ENCODE data around the gene HAND2.

The HAND2 gene

DNA sequence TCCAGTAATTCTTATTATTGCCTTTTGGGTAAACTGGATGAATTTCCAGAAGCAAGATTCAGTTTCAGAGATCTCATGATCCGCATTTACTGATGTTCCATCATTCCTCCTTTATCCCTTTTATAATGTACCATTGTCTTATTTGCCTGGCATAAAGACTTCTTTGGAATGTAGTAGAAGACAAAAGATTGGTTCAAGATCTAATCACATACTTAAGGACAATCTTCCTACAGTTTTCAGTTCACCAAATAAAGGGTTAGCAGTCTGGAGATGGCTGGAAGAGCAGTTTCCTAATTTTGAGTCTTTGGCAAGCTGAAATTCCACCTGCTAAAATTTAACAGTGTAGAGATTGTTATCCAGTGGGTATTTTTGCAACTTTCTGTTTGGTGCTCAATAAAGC lies 30.9 kb upstream of the HAND2 start:
- no CpG with 5 or more reads among the region's 1 CpG for WGBS, 2 experiments (ENCODE audit: insufficient coverage in 2 of 2)
- Histone ChIP-seq H3K4me1 (ENCODE audit: control insufficient read depth, insufficient read depth, low read length, poor library complexity, severe bottlenecking) (no peaks in the 10 kb centered on the region), H3K9me3 (ENCODE audit: control insufficient read depth, low read length) (no peaks in the 10 kb centered on the region), H3K4me3 (ENCODE audit: extremely low read depth, insufficient read depth, low read length, poor library complexity, severe bottlenecking) (no peak overlapping the region), H3K27ac (ENCODE audit: low read depth, low read length, severe bottlenecking) (no peak overlapping the region), H3K36me3 (ENCODE audit: control insufficient read depth, insufficient read depth, low read length) (no peaks in the 10 kb centered on the region)

DNA sequence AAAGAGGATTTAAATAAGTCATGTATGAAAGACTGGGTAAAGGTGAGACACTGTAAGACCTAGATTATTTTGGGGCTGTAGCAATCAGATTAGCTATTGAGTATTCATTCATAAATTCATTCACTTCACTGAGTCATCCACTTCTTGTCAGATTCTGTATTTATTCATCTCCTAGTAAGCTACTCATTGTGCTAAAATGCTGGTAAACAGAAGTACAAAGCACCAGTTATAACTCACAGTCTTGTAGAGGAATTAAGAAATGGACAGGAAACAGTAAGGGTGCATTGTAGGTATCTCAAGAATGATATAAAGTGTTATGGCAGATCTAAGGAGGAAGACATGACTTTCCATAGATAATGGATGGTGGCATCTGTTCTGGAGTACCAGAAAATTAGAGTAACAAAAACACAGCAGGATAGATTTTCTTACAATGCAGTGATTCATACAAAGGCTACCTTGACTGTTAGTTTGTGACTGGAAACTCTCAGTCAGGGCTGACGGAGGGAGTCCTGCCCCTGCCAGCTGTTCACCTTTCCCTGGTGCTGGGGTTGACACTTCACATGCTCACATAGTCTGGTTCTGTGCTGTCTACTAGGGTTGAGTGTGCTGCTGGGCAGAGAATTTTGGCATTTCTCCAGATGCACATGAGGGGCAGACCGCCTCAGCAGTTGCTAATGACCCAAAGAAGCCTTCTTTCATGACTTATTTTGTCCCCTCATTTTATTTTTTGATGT lies 26.5 kb upstream of the HAND2 start:
- no peaks in the 10 kb centered on the region for H3K4me1 ChIP-seq (ENCODE audit: control insufficient read depth, insufficient read depth, low read length, poor library complexity, severe bottlenecking)
- 100% methylated on average over 1 to 2 of the region's 2 CpGs for WGBS, 2 experiments (ENCODE audit: insufficient coverage in 2 of 2)
- H3K27ac ChIP-seq (ENCODE audit: low read depth, low read length, severe bottlenecking): no peak overlapping the region
- no peaks in the 10 kb centered on the region for H3K9me3 ChIP-seq (ENCODE audit: control insufficient read depth, low read length)
- H3K4me3 ChIP-seq (ENCODE audit: extremely low read depth, insufficient read depth, low read length, poor library complexity, severe bottlenecking): no peak overlapping the region
- no peaks in the 10 kb centered on the region for H3K36me3 ChIP-seq (ENCODE audit: control insufficient read depth, insufficient read depth, low read length)

DNA sequence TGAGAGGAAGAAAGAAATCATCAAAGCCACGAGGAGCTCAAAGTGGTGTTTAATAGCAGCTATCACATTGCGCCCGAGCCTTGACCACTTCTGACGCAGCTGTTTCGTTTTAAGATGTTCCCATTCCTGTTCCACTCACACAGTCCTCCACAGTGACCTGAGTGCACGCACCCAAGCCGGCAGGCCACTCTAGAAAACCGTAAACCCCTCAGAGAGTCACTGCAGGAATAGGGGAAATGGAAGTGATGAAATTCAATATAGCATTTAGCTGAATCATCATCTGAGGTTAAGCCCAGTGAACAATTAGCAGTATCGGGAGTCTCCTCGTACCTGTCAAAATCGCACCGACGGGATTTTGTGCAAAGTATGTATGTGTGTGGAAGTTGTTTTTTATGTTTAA lies 17.9 kb upstream of the HAND2 start:
- Histone ChIP-seq H3K4me3 (ENCODE audit: extremely low read depth, insufficient read depth, low read length, poor library complexity, severe bottlenecking) (no peak overlapping the region), H3K9me3 (ENCODE audit: control insufficient read depth, low read length) (no peaks in the 10 kb centered on the region), H3K36me3 (ENCODE audit: control insufficient read depth, insufficient read depth, low read length) (no peaks in the 10 kb centered on the region), H3K27ac (ENCODE audit: low read depth, low read length, severe bottlenecking) (no peak overlapping the region), H3K4me1 (ENCODE audit: control insufficient read depth, insufficient read depth, low read length, poor library complexity, severe bottlenecking) (no peaks in the 10 kb centered on the region)
- WGBS, 2 experiments (ENCODE audit: insufficient coverage in 2 of 2): 81 to 96% methylated on average over 4 to 9 of the region's 13 CpGs

DNA sequence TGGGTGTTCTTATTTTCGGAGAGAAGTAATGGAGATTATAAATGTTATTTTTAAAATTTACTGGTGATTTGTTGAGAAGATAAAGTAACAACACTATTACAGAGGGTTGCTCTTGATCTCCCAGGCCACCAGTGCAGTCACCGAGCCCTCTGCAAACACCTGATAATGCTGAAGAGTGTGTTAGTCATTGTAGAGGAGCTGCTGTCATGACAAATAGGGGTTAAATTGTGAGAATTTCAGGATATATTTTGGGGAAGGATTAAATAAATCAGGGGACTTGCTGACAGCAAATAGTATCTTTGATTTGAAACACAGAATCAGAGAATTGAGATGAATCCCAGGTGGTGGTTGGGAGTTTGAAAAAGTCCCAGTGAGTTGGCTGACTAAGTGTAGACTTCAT lies 16.7 kb upstream of the HAND2 start:
- H3K4me3 ChIP-seq (ENCODE audit: extremely low read depth, insufficient read depth, low read length, poor library complexity, severe bottlenecking): no peak overlapping the region
- H3K36me3 ChIP-seq (ENCODE audit: control insufficient read depth, insufficient read depth, low read length): no peaks in the 10 kb centered on the region
- H3K9me3 ChIP-seq (ENCODE audit: control insufficient read depth, low read length): no peaks in the 10 kb centered on the region
- no peaks in the 10 kb centered on the region for H3K4me1 ChIP-seq (ENCODE audit: control insufficient read depth, insufficient read depth, low read length, poor library complexity, severe bottlenecking)
- H3K27ac ChIP-seq (ENCODE audit: low read depth, low read length, severe bottlenecking): no peak overlapping the region
- 100% methylated on average over 1 of the region's 2 CpGs for WGBS, 2 experiments (ENCODE audit: insufficient coverage in 2 of 2)

DNA sequence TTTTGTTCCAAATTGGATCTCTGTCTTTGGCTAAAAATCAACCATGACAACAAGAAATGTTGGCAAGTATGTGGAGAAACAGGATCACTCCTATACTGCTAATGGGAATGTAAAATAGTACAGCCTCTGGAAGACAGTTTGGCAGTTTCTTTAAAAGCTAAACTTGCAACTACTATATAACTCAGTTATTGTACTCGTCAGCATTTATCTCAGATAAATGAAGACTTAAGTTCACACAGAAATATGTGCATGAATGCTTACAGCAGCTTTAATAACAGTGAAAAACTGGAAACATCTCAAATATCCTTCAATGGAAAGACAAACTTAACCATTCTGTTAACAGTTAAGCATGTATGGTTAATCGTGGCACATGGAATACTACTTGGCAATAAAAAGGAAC lies 15.4 kb upstream of the HAND2 start:
- no peak overlapping the region for H3K27ac ChIP-seq (ENCODE audit: low read depth, low read length, severe bottlenecking)
- 89 to 100% methylated on average over 1 of the region's 2 CpGs for WGBS, 2 experiments (ENCODE audit: insufficient coverage in 2 of 2)
- no peaks in the 10 kb centered on the region for H3K36me3 ChIP-seq (ENCODE audit: control insufficient read depth, insufficient read depth, low read length)
- no peaks in the 10 kb centered on the region for H3K9me3 ChIP-seq (ENCODE audit: control insufficient read depth, low read length)
- H3K4me3 ChIP-seq (ENCODE audit: extremely low read depth, insufficient read depth, low read length, poor library complexity, severe bottlenecking): no peak overlapping the region
- no peaks in the 10 kb centered on the region for H3K4me1 ChIP-seq (ENCODE audit: control insufficient read depth, insufficient read depth, low read length, poor library complexity, severe bottlenecking)

DNA sequence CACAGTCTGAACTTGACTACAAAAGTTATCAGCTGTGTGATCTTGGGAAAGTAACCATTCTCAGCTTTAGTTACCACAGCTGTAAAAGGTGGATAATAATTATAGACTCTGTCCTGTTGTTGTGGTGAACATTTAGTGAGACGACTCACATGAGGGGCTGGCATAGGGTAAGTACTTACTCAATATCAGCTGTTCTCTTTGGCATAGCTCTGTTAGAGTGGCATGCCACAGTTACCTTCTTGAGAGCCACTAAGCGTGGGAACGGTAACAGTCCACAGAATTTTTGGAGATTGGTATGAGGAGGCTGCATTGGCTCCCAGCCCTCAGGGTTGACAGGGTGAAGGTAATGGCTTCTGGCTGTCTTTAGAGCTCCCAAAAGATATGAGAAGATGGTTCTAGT lies 13.2 kb upstream of the HAND2 start:
- Histone ChIP-seq H3K27ac (ENCODE audit: low read depth, low read length, severe bottlenecking) (no peak overlapping the region), H3K9me3 (ENCODE audit: control insufficient read depth, low read length) (no peaks in the 10 kb centered on the region), H3K4me1 (ENCODE audit: control insufficient read depth, insufficient read depth, low read length, poor library complexity, severe bottlenecking) (peaks cover 5% of the 10 kb centered on the region), H3K36me3 (ENCODE audit: control insufficient read depth, insufficient read depth, low read length) (no peaks in the 10 kb centered on the region), H3K4me3 (ENCODE audit: extremely low read depth, insufficient read depth, low read length, poor library complexity, severe bottlenecking) (no peak overlapping the region)
- 71 to 100% methylated on average over 2 to 3 of the region's 3 CpGs for WGBS, 2 experiments (ENCODE audit: insufficient coverage in 2 of 2)

DNA sequence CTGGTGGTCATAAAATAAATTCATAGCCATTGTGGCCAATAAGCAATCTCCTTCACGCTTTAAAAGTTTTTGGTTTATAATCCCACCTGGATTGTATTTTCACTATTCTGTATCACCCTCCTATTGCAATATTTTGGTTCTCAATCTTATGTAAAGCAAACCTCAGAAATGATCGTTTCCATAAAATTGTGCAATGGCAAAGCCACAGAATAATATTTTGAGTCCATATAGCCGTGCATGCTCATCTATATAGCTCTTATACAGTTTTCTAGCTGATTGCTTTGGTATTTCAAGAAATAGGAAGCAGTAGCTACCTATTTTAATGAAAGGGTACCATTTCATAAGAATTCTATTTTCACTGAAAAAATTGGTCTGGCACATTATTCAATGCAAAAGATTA lies 10.0 kb upstream of the HAND2 start:
- no peaks in the 10 kb centered on the region for H3K9me3 ChIP-seq (ENCODE audit: control insufficient read depth, low read length)
- no peak overlapping the region for H3K27ac ChIP-seq (ENCODE audit: low read depth, low read length, severe bottlenecking)
- H3K4me3 ChIP-seq (ENCODE audit: extremely low read depth, insufficient read depth, low read length, poor library complexity, severe bottlenecking): no peak overlapping the region
- 63 to 71% methylated on average over 2 of the region's 3 CpGs for WGBS, 2 experiments (ENCODE audit: insufficient coverage in 2 of 2)
- H3K36me3 ChIP-seq (ENCODE audit: control insufficient read depth, insufficient read depth, low read length): no peaks in the 10 kb centered on the region
- H3K4me1 ChIP-seq (ENCODE audit: control insufficient read depth, insufficient read depth, low read length, poor library complexity, severe bottlenecking): peaks cover 5% of the 10 kb centered on the region

DNA sequence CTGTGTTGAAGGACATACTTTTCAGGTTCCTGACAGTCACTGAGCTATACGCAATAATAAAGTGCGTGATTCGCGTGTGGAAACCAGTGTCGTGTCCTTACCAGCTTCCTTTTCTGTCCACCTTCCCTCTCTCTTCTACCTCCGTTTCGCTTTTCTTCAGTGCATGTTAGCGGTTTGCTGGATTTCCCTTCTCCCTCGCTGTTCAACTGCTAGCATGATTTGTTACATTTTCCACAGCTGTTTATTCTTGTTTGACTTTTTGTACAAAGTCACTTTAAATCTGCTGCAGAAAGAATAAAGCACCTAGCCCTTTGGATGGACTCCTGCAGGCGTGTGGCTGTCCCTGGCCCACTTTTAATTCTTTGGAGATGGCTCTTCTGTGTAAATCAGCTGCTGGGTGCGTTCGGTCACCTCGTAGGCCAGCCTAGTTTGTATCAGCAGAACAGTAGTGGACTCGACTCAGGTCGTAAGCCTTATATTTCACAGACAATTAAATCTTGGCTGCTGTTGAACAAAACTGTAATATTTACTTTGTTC lies 8.9 kb upstream of the HAND2 start:
- Histone ChIP-seq H3K36me3 (ENCODE audit: control insufficient read depth, insufficient read depth, low read length) (no peaks in the 10 kb centered on the region), H3K4me3 (ENCODE audit: extremely low read depth, insufficient read depth, low read length, poor library complexity, severe bottlenecking) (peak overlapping the region; percentile 30), H3K27ac (ENCODE audit: low read depth, low read length, severe bottlenecking) (no peak overlapping the region), H3K4me1 (ENCODE audit: control insufficient read depth, insufficient read depth, low read length, poor library complexity, severe bottlenecking) (peaks cover 5% of the 10 kb centered on the region), H3K9me3 (ENCODE audit: control insufficient read depth, low read length) (no peaks in the 10 kb centered on the region)
- WGBS, 2 experiments (ENCODE audit: insufficient coverage in 2 of 2): 0 to 6% methylated on average over 13 to 14 of the region's 15 CpGs

DNA sequence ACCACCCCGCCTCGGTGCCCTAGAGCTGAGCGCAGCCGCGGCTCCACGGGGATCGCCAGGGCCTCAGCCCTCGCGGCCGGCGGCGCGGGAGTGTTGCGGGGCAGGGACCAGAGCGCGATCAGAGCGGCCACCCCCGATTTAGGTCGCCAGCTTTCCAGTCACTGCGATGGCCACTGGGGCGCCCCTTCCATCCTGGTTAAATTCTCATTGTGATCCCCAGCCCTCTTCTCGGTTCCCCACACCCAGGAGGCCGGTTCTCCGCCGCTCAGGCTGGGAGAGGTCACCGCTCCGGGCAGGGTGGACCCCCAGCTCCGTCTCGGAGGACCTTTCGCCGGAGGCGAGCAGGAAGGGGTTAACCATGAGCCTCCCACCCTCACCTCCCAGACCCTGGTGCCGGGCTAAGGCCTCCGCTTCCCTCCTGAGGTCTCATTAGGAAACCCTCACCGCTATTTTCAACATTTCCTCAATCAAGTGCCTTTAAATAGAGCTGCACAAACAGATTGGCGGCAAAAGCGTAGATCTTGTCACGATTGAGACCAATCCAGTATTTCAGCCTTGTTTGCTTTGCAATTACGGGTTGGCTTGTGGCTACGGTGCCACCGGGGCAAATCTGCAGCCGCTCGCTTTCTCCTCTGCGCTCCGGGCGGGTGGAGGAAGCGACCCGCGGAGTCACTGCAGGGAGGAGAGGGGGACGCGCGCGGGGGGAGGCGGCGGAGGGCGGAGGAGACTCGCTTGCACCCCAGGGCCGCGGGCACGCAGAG lies 8.3 kb upstream of the HAND2 start:
- Histone ChIP-seq H3K36me3 (ENCODE audit: control insufficient read depth, insufficient read depth, low read length) (no peaks in the 10 kb centered on the region), H3K4me3 (ENCODE audit: extremely low read depth, insufficient read depth, low read length, poor library complexity, severe bottlenecking) (peak overlapping the region; percentile 30), H3K27ac (ENCODE audit: low read depth, low read length, severe bottlenecking) (no peak overlapping the region), H3K9me3 (ENCODE audit: control insufficient read depth, low read length) (no peaks in the 10 kb centered on the region), H3K4me1 (ENCODE audit: control insufficient read depth, insufficient read depth, low read length, poor library complexity, severe bottlenecking) (peaks cover 5% of the 10 kb centered on the region)
- 0 to 1% methylated on average over 41 to 57 of the region's 60 CpGs for whole genome bisulfite sequencing, 2 experiments (ENCODE audit: insufficient coverage in 2 of 2)

DNA sequence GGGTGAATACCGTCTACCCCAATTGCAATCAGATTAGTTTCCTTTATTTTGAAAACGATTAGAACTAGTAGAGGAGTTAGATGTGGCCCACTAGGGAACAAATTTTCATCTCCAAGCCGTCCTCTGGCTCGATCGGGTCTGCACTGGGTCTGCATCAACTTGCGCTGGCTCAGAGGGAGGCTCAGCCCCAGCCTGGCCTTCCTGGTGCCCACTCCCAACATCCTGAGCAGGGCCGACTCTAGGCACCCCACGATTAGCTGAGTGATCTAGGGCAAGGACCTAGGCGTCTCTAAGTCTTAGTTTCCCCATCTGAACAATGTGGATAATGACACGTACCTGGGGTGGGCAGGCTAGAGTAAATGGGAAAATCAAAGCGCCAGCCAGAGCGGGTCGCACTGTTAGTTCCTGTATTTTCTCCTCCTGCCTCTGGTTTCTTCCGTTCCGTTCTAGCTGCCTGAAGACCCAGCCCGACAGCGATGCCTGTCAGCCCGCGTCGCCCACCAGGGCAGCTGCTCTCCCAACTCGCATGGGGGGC lies 7.7 kb upstream of the HAND2 start:
- H3K4me3 ChIP-seq (ENCODE audit: extremely low read depth, insufficient read depth, low read length, poor library complexity, severe bottlenecking): peak overlapping the region; percentile 30
- no peaks in the 10 kb centered on the region for H3K36me3 ChIP-seq (ENCODE audit: control insufficient read depth, insufficient read depth, low read length)
- peaks cover 5% of the 10 kb centered on the region for H3K4me1 ChIP-seq (ENCODE audit: control insufficient read depth, insufficient read depth, low read length, poor library complexity, severe bottlenecking)
- no peak overlapping the region for H3K27ac ChIP-seq (ENCODE audit: low read depth, low read length, severe bottlenecking)
- H3K9me3 ChIP-seq (ENCODE audit: control insufficient read depth, low read length): no peaks in the 10 kb centered on the region
- 0 to 8% methylated on average over 11 to 14 of the region's 21 CpGs for WGBS, 2 experiments (ENCODE audit: insufficient coverage in 2 of 2)

Measured in mesodermal cell (in vitro differentiated cells).